Tibial nerve (tissue), 4 donors: ENCODE measurements around the gene FAM3B. TPM values are rescaled to one million over a fixed set of nuclear protein-coding genes. Genes with fewer than 3 reads are reported as not detected.

Experiments
- DNase-seq, 2 donors: peaks; one replicate each; pipeline ENCODE4 v3.0.0-alpha.2; 2019; ENCODE audit warnings: low spot score in 2 of 2
- H3K27ac ChIP-seq, 4 donors: fragments of 200-600 bp; sonication (generic) in 3 of 4; one replicate each; pipeline ENCODE4 v1.5.1; 2017 to 2019; ENCODE audit warnings: mild to moderate bottlenecking in 1 of 4
- H3K27me3 ChIP-seq, 2 donors: fragments of 200-600 bp; sonication (generic) in 1 of 2; one replicate each; pipeline versions ENCODE4 v1.5.1 to v1.6.0; 2017 to 2019
- H3K36me3 ChIP-seq, 3 donors: fragments of 200-600 bp; sonication (generic); one replicate each; pipeline ENCODE4 v1.5.1; 2018 to 2019
- H3K4me1 ChIP-seq, 4 donors: fragments of 200-600 bp; sonication (generic) in 3 of 4; one replicate each; pipeline ENCODE4 v1.5.1; 2017 to 2019
- H3K4me3 ChIP-seq, 4 donors: fragments of 200-600 bp; sonication (generic) in 3 of 4; one replicate each; pipeline ENCODE4 v1.5.1; 2017 to 2019; ENCODE audit warnings: mild to moderate bottlenecking in 1 of 4, moderate library complexity in 1 of 4
- H3K9me3 ChIP-seq, 4 donors: fragments of 200-600 bp; sonication (generic) in 3 of 4; one replicate each; pipeline ENCODE4 v1.5.1; 2017 to 2019
- EP300 ChIP-seq, 2 donors: sonication (generic); formaldehyde crosslinking; IDR thresholded peaks; one replicate each; pipeline ENCODE4 v1.6.1; 2017; ENCODE audit warnings: antibody characterized with exemption in 2 of 2, mild to moderate bottlenecking in 1 of 2
- POLR2A ChIP-seq, 2 donors: fragments of 450-650 bp; IDR thresholded peaks; one replicate each; pipeline ENCODE4 v1.6.1; 2017; ENCODE audit warnings: antibody characterized with exemption in 2 of 2, mild to moderate bottlenecking in 2 of 2, moderate library complexity in 2 of 2
- WGBS, 2 donors: methylation state at CpG; one replicate each; pipeline ENCODE4 v1.1.5; 2018; 5-methylcytosine and 5-hydroxymethylcytosine counted together
- total RNA-seq, 4 donors: library from RNA; depleted of rRNA; stranded (reverse); fragments of >200 nt; gene quantifications; one replicate each; pipeline ENCODE4 v1.1.0, GENCODE V29; 2016
- TF ChIP-seq, protein P1 (sequence below), 5 experiments: fragments of 200-600 bp in 3 of 5; fragments of 450-650 bp in 2 of 5; sonication (generic) in 3 of 5; IDR thresholded peaks; one replicate each; pipeline ENCODE4 v1.5.1; 2016 to 2019; ENCODE audit warnings: antibody characterized with exemption in 5 of 5, mild to moderate bottlenecking in 3 of 5, moderate library complexity in 2 of 5

Gene FAM3B
- total RNA-seq, 4 donors from 2014 or later, result not detected

GRCh38 chr21:41369105-41369919, 52.7 kb downstream of the FAM3B start:
- WGBS, 2 donors, result 37 to 50% methylated on average over 20 to 23 of the region's 29 CpGs

DNA sequence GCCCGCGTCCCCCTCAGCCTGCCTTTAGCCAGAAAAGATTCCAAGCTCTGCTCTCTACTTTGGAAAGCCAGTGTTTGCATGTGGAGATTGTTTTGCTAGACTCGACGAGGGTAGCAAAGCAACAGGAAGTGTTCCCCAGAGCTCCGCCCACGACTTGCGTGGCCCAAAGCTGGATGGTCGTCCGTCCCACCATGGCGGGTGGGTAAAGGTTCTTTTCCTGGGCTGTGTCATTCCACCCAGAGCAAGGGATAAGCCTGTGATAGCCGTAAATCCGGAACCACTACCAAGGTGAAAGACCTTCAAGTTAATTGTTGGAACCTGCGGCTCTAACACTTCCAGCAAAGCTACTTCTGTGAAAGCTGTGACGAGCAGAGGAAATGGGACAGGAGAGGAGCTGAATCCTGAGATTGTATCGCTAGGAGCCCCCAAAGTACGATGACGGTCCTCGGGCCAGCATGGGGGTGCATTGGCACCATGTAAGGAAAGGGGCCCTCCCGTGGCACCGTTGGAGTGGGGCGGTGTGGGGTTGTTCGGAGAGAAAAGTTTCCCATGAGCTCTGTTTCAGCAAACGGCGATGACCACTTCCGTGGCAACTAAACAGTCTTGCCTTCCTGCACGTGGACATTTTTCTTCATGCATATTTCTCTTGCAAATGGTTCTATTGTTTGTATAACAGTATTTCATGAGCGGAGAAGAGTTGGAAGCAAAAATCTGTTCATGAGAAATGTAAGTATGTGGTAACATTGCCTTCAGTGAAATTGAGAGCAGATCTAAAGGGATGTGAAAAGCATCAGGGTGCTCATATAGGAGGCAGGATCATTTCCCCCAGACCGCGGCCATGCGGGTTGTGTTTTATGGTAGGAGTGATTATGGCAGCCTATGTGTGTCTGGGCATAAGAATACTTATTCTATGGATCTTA, 53.6 kb downstream of the FAM3B start:
- 86% methylated on average over 26 to 27 of the region's 30 CpGs for WGBS, 2 donors
- Histone ChIP-seq H3K36me3 (no peaks in the 10 kb centered on the region), H3K9me3 (no peaks in the 10 kb centered on the region), H3K27me3 (no peaks in the 10 kb centered on the region), H3K4me3 (peak overlapping the region in 3 of 4 donors; percentile 12 to 55 (median 43)), H3K4me1 (peaks cover 0 to 33% (median 18%) of the 10 kb centered on the region in 4 donors), H3K27ac (peak overlapping the region in 2 of 4 donors; percentile 75 to 78)
- TF ChIP-seq, protein P1, sequence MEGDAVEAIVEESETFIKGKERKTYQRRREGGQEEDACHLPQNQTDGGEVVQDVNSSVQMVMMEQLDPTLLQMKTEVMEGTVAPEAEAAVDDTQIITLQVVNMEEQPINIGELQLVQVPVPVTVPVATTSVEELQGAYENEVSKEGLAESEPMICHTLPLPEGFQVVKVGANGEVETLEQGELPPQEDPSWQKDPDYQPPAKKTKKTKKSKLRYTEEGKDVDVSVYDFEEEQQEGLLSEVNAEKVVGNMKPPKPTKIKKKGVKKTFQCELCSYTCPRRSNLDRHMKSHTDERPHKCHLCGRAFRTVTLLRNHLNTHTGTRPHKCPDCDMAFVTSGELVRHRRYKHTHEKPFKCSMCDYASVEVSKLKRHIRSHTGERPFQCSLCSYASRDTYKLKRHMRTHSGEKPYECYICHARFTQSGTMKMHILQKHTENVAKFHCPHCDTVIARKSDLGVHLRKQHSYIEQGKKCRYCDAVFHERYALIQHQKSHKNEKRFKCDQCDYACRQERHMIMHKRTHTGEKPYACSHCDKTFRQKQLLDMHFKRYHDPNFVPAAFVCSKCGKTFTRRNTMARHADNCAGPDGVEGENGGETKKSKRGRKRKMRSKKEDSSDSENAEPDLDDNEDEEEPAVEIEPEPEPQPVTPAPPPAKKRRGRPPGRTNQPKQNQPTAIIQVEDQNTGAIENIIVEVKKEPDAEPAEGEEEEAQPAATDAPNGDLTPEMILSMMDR (IDR thresholded peaks at IDR 0.05), result no peak
- TF ChIP-seq EP300 (IDR thresholded peaks at IDR 0.05), result no peak
- no peak for TF ChIP-seq POLR2A (IDR thresholded peaks at IDR 0.05)
- no peak for DNase-seq

More at GRCh38 chr21:41369105-41369919, 52.7 kb downstream of the FAM3B start:
- Histone ChIP-seq H3K27ac (peak overlapping the region in 3 of 4 donors; percentile 45 to 78 (median 75)), H3K27me3 (no peaks in the 10 kb centered on the region), H3K4me1 (peaks cover 0 to 33% (median 20%) of the 10 kb centered on the region in 4 donors), H3K4me3 (peak overlapping the region; percentile 8 to 55 (median 28)), H3K36me3 (no peaks in the 10 kb centered on the region), H3K9me3 (no peaks in the 10 kb centered on the region)
- TF ChIP-seq, protein P1 (IDR thresholded peaks at IDR 0.05), result peak in 1 of 5 experiments; percentile 19
- TF ChIP-seq POLR2A (IDR thresholded peaks at IDR 0.05), result no peak
- peak in 1 of 2 donors; percentile 47 for DNase-seq

DNA sequence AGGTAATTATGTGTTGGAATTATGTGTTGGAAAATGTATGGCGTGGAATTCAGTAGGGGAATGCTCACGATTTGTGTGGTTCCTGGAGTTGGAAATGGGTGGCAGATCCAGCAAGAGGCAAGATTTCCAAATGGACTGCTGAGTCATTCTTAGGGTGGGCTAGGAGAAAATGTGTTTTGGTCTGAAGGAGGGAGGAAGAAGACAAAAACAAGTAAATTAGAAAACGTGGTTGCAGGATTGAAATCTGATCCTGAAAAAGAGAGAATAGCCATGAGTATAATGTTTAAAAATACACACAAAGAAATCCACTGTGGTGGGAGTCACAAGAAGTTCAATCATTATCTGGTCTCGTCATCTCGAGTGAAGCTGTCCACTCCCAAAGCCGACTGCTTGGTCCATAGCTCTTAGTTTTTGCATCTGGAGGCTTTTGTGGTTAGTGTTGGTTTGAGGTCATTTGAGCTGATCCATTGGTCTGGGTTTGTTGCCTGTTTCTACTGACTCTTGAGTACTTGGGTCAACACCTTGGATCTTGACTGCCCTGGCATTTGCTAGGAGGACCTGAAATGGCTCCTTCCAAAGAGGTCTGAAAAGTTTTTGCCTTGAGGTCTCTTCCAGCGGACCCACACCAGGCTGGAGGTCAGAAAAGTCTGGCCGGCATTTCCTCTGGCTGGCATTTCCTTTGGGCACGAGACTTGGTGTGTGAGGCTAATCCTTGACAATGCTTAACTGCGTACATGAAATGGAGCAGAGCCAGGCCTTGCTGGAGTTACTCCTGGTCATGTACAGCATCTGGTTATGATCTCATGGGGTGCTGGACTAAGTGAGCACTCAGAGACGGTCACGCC, 54.5 kb downstream of the FAM3B start:
- peaks cover 0 to 33% (median 18%) of the 10 kb centered on the region in 4 donors for H3K4me1 ChIP-seq
- H3K27ac ChIP-seq, result peak overlapping the region in 1 of 4 donors; percentile 27
- 52% methylated on average over 11 to 12 of the region's 12 CpGs for WGBS, 2 donors
- H3K9me3 ChIP-seq, result no peaks in the 10 kb centered on the region
- DNase-seq, result no peak
- H3K4me3 ChIP-seq, result no peak overlapping the region
- TF ChIP-seq POLR2A (IDR thresholded peaks at IDR 0.05), result no peak
- TF ChIP-seq, protein P1 (IDR thresholded peaks at IDR 0.05), result no peak
- TF ChIP-seq EP300 (IDR thresholded peaks at IDR 0.05), result no peak
- no peaks in the 10 kb centered on the region for H3K27me3 ChIP-seq
- no peaks in the 10 kb centered on the region for H3K36me3 ChIP-seq

GRCh38 chr21:41371685-41372030, 55.1 kb downstream of the FAM3B start:
- peaks cover 0 to 33% (median 18%) of the 10 kb centered on the region in 4 donors for H3K4me1 ChIP-seq
- DNase-seq, result no peak
- no peaks in the 10 kb centered on the region for H3K27me3 ChIP-seq
- no peaks in the 10 kb centered on the region for H3K36me3 ChIP-seq
- TF ChIP-seq EP300 (IDR thresholded peaks at IDR 0.05), result no peak
- TF ChIP-seq, protein P1 (IDR thresholded peaks at IDR 0.05), result no peak
- TF ChIP-seq POLR2A (IDR thresholded peaks at IDR 0.05), result no peak
- no peak overlapping the region for H3K27ac ChIP-seq
- WGBS, 2 donors, result 90 to 92% methylated on average over 7 of the region's 7 CpGs
- H3K9me3 ChIP-seq, result no peaks in the 10 kb centered on the region
- H3K4me3 ChIP-seq, result no peak overlapping the region
